ENCODE results near the gene ATM.

ATM gene, protein sequence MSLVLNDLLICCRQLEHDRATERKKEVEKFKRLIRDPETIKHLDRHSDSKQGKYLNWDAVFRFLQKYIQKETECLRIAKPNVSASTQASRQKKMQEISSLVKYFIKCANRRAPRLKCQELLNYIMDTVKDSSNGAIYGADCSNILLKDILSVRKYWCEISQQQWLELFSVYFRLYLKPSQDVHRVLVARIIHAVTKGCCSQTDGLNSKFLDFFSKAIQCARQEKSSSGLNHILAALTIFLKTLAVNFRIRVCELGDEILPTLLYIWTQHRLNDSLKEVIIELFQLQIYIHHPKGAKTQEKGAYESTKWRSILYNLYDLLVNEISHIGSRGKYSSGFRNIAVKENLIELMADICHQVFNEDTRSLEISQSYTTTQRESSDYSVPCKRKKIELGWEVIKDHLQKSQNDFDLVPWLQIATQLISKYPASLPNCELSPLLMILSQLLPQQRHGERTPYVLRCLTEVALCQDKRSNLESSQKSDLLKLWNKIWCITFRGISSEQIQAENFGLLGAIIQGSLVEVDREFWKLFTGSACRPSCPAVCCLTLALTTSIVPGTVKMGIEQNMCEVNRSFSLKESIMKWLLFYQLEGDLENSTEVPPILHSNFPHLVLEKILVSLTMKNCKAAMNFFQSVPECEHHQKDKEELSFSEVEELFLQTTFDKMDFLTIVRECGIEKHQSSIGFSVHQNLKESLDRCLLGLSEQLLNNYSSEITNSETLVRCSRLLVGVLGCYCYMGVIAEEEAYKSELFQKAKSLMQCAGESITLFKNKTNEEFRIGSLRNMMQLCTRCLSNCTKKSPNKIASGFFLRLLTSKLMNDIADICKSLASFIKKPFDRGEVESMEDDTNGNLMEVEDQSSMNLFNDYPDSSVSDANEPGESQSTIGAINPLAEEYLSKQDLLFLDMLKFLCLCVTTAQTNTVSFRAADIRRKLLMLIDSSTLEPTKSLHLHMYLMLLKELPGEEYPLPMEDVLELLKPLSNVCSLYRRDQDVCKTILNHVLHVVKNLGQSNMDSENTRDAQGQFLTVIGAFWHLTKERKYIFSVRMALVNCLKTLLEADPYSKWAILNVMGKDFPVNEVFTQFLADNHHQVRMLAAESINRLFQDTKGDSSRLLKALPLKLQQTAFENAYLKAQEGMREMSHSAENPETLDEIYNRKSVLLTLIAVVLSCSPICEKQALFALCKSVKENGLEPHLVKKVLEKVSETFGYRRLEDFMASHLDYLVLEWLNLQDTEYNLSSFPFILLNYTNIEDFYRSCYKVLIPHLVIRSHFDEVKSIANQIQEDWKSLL (N-terminal part only)

DNA sequence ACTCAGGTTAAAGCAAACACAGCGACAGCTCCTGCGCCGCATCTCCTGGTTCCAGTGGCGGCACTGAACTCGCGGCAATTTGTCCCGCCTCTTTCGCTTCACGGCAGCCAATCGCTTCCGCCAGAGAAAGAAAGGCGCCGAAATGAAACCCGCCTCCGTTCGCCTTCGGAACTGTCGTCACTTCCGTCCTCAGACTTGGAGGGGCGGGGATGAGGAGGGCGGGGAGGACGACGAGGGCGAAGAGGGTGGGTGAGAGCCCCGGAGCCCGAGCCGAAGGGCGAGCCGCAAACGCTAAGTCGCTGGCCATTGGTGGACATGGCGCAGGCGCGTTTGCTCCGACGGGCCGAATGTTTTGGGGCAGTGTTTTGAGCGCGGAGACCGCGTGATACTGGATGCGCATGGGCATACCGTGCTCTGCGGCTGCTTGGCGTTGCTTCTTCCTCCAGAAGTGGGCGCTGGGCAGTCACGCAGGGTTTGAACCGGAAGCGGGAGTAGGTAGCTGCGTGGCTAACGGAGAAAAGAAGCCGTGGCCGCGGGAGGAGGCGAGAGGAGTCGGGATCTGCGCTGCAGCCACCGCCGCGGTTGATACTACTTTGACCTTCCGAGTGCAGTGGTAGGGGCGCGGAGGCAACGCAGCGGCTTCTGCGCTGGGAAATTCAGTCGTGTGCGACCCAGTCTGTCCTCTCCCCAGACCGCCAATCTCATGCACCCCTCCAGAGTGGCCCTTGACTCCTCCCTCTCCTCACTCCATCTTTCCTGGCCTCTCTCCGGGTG is at the start of gene ATM, which contains the start of gene NPAT:
Gene ATM (plus strand): TSS at position 494 of the 774 bp plus-strand sequence. CDS start 4,558 bp downstream, outside the sequence.
Gene NPAT (minus strand): TSS at position 65 of the 774 bp plus-strand sequence. CDS start 102 bp downstream, outside the sequence.
- peak; percentile 97 to 98 for DNase-seq (ENCODE audit: low read depth in 1 of 2, low spot score in 1 of 2)

DNA sequence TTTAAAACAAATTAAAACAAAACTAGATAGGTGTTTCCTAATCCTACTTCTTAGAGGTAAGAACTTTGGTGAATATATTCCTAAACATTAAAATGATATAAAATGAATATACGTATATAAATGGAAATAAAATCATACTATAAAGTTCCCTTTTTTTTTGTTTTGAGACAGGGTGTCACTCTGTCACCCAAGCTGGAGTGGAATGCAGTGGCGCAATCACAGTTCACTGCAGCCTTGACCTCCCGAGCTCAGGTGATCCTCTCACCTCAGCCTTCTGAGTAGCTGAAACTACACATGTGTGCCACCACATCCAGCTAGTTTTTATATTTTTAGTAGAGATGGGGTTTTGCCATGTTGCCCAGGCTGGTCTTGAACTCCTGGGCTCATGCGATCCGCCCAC is 45.3 kb upstream of the ATM start:
- no peak for DNase-seq (ENCODE audit: low read depth in 1 of 2, low spot score in 1 of 2)

DNA sequence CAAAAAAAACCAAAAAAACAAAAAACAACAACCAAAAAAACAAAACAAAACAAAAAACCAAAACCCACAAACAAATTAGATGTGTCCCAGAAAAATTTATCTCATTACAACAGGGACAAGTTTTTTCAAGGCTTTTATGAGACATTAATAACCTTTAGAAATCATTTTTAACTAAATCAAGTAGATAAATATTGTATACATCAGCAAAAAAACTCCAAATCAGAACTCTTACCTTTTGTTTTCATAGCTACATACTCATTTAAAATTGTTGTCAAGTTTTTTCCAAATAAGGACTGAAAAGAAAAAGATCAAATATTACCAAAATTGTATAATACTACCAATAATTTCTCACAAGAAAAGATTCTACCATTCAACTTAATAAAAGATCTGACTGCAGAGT is 29.1 kb upstream of the ATM start:
- no peak for DNase-seq (ENCODE audit: low read depth in 1 of 2, low spot score in 1 of 2)

DNA sequence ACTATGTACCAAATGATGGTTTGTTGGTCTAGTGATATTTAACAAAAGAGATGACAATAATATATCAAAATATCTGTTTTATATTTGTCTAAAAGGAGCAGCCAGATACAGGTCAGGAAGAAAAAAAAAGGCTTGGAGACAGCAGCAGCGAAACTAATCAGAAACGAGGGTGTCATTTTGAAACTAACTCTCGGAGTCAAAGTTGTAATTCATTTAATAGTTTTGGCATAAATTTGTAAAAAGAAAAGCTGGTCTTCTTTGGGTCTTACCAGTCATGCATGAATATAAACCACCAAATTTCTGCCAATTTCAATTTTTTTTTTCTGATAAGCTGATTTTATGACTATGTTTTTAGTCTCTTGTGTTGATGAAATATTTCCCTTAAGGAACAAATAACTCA is 26.0 kb upstream of the ATM start:
- no peak for DNase-seq (ENCODE audit: low read depth in 1 of 2, low spot score in 1 of 2)

DNA sequence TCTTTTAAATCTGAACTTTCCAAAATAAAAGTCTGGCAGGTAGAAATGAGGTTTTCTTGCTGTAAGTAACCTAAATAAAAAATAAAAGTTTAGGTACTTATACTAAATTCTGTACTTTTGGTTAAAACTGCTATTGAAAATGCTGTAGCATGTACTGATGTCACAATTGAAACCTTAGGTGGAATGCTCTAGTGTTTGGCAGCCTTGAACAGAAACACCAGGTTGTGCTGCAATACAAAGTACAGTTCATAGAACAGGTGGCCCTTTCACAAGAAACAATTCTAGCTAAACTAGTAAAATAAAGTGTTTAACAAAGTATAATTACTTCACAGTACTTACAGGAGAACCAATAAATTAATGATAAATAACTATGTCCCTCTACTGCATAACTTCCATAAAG is 25.5 kb upstream of the ATM start:
- no peak for DNase-seq (ENCODE audit: low read depth in 1 of 2, low spot score in 1 of 2)

DNA sequence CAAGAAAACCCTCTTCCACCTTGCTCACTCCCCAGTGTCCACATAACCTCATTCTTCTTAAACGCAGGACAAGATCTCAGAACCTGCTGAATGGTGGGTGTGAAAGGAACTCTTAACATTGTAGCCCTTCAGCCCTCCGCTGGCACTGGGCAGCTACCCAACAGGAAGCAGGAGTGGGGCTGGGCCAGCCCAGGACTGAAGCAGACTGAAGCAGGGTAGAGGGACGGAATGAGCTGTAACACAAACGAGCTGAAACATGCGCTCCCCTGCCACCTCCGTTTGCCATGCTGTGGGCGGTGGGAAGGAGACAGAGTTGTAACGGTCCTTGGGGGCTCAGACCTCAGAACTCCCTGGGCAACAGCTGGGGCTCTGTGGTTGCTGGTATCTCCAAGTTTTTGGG is 24.0 kb upstream of the ATM start:
- no peak for DNase-seq (ENCODE audit: low read depth in 1 of 2, low spot score in 1 of 2)

DNA sequence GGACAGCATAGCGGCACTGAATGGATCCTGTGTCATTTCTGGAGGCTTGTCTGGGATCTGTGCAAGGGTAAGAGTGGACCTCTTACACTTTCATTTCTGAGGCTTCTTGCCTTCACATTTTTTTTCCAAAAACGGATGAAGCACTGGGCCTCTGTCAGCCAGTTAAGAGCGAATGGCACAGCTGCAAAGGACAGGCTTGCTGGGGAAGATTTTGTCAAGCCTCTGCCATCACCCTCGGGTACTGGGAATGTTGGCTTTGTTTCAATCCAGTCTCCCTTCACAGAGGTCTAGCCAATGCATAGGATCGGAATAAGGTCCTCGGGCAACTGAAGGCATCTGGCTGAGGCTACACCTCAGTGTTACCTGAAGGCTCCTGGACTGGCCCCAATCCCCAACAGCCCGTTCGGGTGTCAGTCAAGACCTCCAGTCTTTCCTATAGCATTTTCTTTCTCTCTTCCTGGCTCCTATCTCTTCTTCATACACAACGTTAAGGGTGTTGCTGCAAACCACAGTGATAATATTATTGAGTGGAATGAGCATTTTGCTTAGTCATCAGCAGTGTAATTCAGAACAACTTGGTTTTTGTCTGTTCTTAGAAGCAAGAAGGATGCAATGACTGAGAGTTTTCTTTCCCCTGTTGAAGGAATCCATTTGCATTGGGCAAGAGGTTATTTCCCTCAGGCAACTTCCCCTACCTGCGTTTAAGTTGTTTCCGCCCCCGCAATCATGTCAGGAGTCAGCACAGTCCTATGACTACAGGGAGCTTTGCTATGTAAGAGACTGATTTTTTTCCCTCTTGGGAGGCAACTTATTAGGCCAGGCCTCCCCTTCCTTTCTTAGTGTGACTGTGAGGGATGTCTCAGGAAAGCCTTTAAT is 23.2 kb upstream of the ATM start:
- peak in 1 of 2 donors; percentile 44 for DNase-seq (ENCODE audit: low read depth in 1 of 2, low spot score in 1 of 2)

DNA sequence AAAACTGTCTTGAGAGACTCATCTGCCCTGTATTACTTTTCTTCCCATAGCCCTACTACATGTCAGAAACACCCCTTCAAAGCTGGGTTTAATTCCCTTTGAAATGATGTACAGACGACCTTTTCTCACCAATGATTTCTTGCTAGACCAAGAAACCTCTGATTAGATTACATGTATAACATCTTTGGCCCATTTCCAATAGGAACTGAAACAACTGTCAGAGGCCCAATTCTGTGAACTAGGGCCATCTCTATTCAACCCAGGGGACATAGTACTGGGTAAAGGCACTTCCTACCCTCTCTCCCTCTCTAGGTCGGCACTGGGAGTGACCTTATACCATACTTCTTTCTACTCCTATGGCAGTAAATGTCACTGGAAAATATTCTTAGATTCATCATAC is 19.8 kb upstream of the ATM start:
- DNase-seq (ENCODE audit: low read depth in 1 of 2, low spot score in 1 of 2): no peak

DNA sequence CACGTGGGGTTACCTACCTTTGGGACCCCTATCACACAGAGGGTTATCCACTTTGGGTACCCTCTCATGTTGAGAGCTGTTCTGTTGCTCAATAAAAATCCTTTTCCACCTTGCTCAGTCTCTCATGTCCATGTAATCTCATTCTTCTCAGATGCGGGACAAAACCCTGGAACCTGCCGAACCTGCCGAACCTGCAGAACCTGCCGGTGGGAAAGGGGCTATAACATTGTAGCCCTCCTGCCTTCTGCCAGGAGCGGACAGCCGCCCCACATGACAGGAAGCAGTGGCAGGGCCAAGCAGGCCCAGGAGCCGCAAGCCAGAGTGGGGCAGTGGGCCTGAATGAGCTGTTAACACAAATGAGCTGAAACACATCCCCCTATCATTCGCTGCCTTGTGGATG is 18.5 kb upstream of the ATM start:
- no peak for DNase-seq (ENCODE audit: low read depth in 1 of 2, low spot score in 1 of 2)

DNA sequence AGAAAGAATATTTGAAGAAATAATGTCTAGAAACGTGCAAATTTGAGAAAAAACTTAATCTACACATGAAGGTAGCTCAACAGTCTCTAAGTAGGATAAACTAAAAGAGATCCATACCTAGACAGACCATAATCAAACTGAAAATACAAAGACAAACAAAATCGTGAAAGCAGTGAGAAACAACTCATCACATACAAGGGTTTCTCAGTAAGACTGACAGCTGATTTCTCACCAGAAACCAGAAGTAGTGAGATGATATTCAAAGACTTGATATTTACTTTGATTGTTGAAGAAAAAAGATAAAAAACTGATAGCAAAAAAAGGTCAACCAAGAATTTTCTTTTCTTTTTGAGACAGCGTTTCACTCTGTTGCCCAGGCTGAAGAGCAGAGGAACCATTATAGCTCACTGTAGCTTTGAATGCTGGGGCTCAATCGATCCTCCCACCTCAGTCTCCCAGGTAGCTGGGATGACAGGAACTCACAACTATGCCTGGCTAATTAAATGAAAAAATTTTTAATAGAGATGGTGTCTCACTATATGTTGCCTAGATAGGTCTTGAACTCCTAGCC is 17.9 kb upstream of the ATM start:
- DNase-seq (ENCODE audit: low read depth in 1 of 2, low spot score in 1 of 2): no peak

DNA sequence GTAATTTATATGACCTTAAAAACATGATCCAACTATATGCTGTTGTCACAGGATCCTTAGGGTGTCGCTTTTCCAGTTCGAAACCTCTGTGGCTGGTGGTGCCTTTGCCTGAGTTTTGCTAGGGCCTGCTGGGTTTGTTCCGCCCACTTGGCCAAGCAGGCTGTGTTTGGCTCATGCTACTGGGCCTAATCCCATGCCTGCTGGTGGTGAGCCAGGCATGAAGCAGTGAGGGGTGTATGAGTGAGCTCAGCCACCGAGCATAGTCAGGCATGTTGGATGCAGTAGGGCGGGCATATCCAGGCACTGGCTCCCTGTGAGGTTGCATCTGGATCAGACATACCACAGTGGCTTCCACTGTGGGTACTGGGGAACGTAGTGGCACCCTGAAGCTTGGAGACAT is 16.7 kb upstream of the ATM start:
- no peak for DNase-seq (ENCODE audit: low read depth in 1 of 2, low spot score in 1 of 2)

DNA sequence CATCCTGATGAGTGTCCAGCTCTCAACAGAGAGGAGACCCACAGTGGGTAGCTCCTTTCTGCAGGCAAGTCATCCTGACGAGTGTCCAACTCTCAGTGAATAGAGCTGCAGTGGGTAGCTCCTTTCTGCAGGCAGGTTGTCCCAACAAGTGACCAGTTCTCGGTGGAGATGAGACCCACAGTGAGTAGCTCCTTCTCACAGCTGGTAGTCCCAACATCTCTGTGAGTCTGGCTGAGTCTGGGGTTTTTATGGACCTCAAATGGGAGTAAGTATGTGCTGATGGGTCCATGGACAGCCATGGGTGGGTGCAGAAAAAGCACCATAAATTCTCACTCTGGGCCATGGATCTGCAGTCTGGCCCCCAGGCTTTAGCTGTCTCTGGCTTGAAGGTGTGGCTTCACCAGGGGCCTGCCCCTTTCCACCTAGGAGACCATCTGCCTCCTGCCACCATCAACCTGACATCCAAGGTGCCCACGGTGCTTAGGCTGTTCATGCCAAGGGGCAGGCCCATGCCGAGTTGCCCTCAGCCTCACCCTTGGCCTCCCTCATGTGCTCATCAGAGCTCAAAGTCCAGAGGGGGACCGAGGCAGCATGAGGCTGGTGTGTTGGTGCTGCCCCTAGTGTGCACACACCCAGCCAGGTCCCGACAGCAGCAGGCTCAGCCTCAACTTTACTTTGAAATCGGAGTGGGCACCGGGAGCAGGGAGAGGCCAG is 15.7 kb upstream of the ATM start:
- no peak for DNase-seq (ENCODE audit: low read depth in 1 of 2, low spot score in 1 of 2)

DNA sequence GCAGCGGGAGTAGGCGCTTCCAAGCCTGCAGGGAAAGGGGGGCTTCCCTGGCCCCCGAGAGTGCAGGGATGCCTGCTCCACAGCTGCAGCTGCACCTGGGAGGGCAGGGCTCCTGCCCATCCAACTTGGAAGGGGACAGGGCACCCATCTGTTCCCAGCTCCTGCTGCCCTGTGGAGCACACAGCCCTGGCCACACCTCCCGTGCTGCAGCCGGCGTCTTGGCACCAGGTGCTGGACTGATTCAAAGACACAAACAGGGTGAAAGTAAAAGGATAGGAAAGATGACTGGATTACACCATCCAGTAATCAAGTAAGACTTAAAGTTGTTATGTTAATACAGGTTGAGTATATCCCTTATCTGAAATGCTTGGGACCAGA is 15.2 kb upstream of the ATM start:
- DNase-seq (ENCODE audit: low read depth in 1 of 2, low spot score in 1 of 2): no peak

DNA sequence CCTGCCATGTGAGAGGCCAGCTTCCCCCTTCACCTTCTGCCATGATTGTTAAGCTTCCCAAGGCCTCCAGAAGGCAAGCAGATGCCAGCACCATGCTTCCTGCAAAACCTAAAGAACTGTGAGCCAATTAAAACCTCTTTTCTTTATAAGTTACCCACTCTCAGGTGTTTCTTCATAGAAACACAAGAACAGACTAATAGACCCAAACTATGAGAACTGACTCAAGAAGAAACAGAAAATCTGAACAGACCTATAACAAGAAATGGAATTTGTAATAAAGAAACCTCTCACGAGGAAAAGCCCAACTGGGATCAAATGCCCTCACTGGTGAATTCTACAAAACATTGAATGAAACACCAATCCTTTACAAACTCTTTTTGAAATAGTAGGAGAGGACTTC is 12.4 kb upstream of the ATM start:
- no peak for DNase-seq (ENCODE audit: low read depth in 1 of 2, low spot score in 1 of 2)

DNA sequence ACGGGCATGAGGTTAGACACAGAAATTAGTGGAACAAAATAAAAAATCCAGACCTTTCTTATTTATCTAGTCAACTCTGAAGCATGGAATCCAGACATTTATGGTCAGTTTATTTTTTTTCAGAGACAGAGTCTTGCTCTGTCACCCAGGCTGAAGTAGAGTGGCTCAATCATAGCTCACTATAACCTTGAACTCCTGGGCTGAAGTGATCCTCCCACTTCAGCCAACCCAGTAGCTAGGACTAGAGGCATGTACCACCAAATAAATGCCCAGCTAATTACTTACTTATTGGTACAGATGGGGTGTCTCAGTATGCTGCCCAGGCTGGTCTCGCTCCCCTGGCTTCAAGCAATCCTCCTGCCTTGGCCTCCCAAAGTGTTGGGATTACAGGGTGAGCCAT is 9.1 kb upstream of the ATM start:
- DNase-seq (ENCODE audit: low read depth in 1 of 2, low spot score in 1 of 2): no peak

DNA sequence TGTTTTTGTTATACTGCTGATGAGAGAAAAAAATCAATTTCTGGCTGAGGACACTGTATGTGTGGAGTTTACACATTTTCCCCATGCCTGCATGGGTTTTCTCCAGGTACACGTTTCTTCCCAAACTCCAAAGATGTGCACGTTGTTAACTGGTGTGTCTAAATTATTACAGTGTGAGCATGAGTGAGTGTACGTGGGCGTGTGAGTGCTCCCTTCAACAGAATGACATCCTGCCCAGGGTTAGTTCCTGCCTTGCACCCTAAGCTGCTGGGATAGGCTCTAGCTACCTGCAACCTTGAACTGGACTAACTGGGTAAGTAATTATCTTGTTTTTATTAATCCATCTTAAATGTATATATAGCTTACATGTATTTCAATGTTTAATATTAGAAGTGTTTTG is 5.9 kb upstream of the ATM start:
- no peak for DNase-seq (ENCODE audit: low read depth in 1 of 2, low spot score in 1 of 2)

DNA sequence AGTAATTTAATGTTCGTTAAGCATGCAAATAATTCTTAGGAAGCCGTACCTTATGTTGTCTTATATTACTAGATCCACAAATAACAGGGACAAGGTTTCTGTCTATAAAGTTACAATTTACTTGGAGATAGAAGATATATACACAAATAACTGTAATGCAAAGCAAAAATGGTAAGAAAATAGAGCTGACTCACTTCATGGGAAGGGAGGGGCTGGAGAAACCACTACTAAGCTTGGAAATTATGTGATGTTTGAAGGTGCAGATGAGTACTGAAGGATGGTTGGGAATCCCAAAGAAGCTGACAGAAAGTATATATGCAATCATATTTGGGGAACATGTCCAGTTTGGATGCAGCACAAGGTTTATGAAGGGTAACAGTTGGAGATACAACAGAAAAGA is 4.4 kb upstream of the ATM start:
- no peak for DNase-seq (ENCODE audit: low read depth in 1 of 2, low spot score in 1 of 2)

DNA sequence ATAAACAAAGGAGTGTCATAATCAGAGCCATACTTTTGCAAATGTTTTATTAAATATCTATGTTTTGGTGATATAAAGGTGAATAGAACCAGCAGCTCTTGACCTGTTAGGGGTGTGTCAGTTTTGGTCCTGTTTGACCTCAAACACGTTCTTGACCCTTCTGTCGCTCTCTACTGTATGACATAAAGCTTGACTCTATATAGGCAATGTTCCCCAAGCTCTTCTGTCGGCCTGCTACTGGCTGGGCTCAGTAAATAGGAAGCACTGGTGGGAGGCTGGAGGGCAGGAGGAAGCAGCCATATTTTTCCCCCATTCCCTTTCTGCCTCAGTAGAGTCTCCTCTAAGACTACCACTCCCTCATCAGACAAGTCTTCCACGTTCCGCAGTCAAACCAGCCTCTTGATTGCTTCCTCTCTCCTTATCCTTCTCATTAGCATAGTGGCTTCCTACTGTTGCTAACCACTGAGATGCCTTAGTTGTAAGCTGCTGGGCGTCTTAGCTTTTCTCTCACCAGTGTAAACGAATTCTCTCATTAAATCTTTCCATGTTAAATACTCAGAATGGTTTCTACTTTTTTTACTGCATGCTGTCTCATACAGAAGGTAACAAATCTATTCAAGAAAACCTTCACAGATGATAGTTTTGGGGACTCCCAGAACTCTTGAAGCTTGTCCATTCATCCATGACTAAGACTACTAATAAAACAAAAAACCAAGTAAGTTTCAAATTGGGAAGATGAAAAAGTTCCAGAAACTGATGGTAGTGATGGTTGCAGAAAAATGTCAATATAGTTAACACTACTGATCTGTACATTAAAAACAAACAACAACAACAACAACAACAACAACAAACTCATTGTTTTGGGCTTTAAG is 3.7 kb upstream of the ATM start:
- DNase-seq (ENCODE audit: low read depth in 1 of 2, low spot score in 1 of 2): no peak
